Measurements from ENCODE around the gene IL1F10. TPM values are rescaled to one million over a fixed set of nuclear protein-coding genes. Genes with fewer than 3 reads are reported as not detected.

The IL1F10 gene
- total and polyA plus RNA-seq, 7 donors = not detected

DNA sequence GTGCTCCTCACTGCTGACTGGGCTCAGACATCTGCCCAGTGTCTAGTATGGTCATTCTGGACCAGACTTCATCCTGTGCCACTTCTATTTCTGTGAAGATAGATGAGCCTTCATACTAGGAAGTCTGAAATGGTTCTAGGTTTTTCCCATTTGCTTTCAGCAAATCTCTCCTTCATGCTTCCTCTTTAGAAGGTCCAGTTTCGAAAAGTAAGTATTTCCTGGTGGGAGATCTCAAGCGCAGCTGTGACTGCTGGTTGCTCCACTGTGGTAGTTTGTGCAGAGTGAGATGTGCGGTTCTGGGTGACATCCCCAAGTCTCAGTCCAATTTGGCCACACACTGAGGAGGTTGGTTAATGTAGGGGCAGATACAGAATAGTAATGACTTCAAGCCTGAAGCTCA is 29.5 kb upstream of the IL1F10 start:
- DNase-seq = no peak
- Histone ChIP-seq H3K27me3 (no peaks in the 10 kb centered on the region), H3K4me3 (no peak overlapping the region), H3K36me3 (no peaks in the 10 kb centered on the region), H3K4me1 (no peaks in the 10 kb centered on the region), H3K27ac (no peak overlapping the region), H3K9me3 (no peaks in the 10 kb centered on the region)
- 87 to 92% methylated on average over 3 of the region's 3 CpGs for WGBS, 2 donors
- intact Hi-C loops (cut with DNase I) = no loop called here
- TF ChIP-seq, protein P1, sequence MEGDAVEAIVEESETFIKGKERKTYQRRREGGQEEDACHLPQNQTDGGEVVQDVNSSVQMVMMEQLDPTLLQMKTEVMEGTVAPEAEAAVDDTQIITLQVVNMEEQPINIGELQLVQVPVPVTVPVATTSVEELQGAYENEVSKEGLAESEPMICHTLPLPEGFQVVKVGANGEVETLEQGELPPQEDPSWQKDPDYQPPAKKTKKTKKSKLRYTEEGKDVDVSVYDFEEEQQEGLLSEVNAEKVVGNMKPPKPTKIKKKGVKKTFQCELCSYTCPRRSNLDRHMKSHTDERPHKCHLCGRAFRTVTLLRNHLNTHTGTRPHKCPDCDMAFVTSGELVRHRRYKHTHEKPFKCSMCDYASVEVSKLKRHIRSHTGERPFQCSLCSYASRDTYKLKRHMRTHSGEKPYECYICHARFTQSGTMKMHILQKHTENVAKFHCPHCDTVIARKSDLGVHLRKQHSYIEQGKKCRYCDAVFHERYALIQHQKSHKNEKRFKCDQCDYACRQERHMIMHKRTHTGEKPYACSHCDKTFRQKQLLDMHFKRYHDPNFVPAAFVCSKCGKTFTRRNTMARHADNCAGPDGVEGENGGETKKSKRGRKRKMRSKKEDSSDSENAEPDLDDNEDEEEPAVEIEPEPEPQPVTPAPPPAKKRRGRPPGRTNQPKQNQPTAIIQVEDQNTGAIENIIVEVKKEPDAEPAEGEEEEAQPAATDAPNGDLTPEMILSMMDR (IDR thresholded peaks at IDR 0.05) = no peak
- TF ChIP-seq POLR2AphosphoS5 (IDR thresholded peaks at IDR 0.05) = no peak
- TF ChIP-seq EP300 (IDR thresholded peaks at IDR 0.05) = no peak
- no peak for TF ChIP-seq POLR2A (IDR thresholded peaks at IDR 0.05)

DNA sequence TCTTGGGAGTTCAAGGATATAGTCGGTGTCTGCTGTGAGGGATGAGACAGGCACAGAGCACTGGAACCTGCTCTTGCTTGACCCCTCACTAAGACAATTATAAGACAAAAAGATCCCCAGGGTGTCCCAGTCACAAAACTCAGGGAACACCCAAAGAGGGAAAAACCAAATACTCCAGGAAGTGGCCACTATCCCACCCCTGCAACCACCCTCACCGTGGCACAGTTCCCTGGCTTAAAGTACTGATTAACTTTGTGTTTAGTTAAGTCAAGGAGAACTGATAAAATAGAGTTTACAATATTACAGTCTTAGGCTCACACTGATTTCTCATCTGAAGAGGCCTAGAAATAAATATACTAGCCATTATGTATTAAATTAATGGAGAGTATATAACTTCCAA is 28.6 kb upstream of the IL1F10 start:
- H3K27ac ChIP-seq = no peak overlapping the region
- intact Hi-C loops (cut with DNase I) = no loop called here
- no peaks in the 10 kb centered on the region for H3K27me3 ChIP-seq
- H3K9me3 ChIP-seq = no peaks in the 10 kb centered on the region
- H3K4me3 ChIP-seq = no peak overlapping the region
- DNase-seq = no peak
- TF ChIP-seq POLR2A (IDR thresholded peaks at IDR 0.05) (no peak), EP300 (IDR thresholded peaks at IDR 0.05) (no peak), POLR2AphosphoS5 (IDR thresholded peaks at IDR 0.05) (no peak)
- TF ChIP-seq, protein P1 (IDR thresholded peaks at IDR 0.05) = no peak
- H3K36me3 ChIP-seq = no peaks in the 10 kb centered on the region
- H3K4me1 ChIP-seq = no peaks in the 10 kb centered on the region
- 44 to 79% methylated on average over 2 of the region's 2 CpGs for WGBS, 2 donors

DNA sequence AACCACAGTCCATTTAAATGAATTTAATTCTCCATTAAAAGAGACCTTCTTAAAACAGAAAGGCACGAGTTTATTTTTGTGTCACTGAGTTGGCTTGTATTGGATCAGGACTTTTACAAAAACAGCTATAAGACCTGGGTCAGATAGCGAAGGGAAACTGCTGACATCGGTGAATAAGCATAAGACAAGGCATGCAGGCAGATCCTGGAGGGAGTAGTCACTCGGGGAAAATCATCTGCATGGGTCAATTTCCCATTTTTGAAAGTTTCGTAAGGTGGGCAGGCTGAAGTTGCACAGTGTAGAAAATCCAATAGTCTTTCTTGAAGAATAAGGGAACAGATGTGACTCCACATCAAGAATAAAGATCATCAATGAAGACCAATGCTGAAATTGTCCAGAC is 28.1 kb upstream of the IL1F10 start:
- no peaks in the 10 kb centered on the region for H3K9me3 ChIP-seq
- no peak for DNase-seq
- 46 to 67% methylated on average over 5 of the region's 5 CpGs for WGBS, 2 donors
- intact Hi-C loops (cut with DNase I) = no loop called here
- H3K36me3 ChIP-seq = no peaks in the 10 kb centered on the region
- no peak overlapping the region for H3K4me3 ChIP-seq
- H3K4me1 ChIP-seq = no peaks in the 10 kb centered on the region
- TF ChIP-seq, protein P1 (IDR thresholded peaks at IDR 0.05) = no peak
- no peak for TF ChIP-seq POLR2A (IDR thresholded peaks at IDR 0.05)
- no peak for TF ChIP-seq EP300 (IDR thresholded peaks at IDR 0.05)
- TF ChIP-seq POLR2AphosphoS5 (IDR thresholded peaks at IDR 0.05) = no peak
- H3K27me3 ChIP-seq = no peaks in the 10 kb centered on the region
- H3K27ac ChIP-seq = no peak overlapping the region

DNA sequence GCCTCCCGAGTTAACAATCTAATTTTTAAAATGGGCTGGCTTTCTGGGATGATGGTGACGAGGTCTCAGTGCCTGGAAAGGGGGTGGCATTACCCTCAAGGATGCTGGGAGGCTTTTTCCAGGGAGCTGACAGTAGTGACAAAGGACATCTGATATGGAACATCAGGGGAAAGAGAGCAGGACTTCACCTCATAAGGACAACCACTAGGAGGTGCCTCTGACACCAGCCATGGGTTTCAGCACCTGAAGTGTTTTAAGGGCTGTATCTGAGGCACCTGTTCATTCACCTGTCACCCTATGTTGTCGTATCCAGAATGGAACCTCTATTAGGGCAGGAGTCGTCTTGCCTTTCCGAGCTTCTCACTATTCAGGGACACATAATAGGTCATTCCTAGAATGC is 25.9 kb upstream of the IL1F10 start:
- H3K4me1 ChIP-seq = no peaks in the 10 kb centered on the region
- DNase-seq = no peak
- no peak for TF ChIP-seq EP300 (IDR thresholded peaks at IDR 0.05)
- no peak for TF ChIP-seq POLR2AphosphoS5 (IDR thresholded peaks at IDR 0.05)
- TF ChIP-seq, protein P1 (IDR thresholded peaks at IDR 0.05) = no peak
- no peak for TF ChIP-seq POLR2A (IDR thresholded peaks at IDR 0.05)
- no peak overlapping the region for H3K27ac ChIP-seq
- H3K27me3 ChIP-seq = no peaks in the 10 kb centered on the region
- no peak overlapping the region for H3K4me3 ChIP-seq
- H3K9me3 ChIP-seq = no peaks in the 10 kb centered on the region
- WGBS, 2 donors = 77 to 80% methylated on average over 5 of the region's 5 CpGs
- no peaks in the 10 kb centered on the region for H3K36me3 ChIP-seq
- intact Hi-C loops (cut with DNase I) = no loop called here

DNA sequence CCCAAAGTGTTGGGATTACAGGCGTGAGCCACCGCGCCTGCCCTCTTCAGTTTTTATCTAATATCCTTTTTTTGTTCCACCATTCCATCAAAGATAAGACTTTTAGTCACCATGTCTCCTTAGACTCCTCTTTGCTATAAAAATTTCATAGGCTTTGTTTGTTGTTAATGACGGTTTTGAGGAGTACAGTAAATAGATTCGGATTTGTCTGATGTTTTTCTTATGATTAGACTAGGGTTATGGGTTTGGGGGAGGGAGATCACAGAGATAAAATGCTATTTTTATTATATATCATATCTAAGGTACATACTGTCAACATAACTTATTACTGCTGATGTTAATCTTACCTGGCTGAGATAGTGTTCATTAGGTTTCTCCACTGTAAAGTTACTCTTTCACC is 21.3 kb upstream of the IL1F10 start:
- no peak overlapping the region for H3K27ac ChIP-seq
- H3K36me3 ChIP-seq = no peaks in the 10 kb centered on the region
- intact Hi-C loops (cut with DNase I) = no loop called here
- no peak overlapping the region for H3K4me3 ChIP-seq
- 82 to 93% methylated on average over 5 of the region's 5 CpGs for WGBS, 2 donors
- H3K27me3 ChIP-seq = no peaks in the 10 kb centered on the region
- TF ChIP-seq, protein P1 (IDR thresholded peaks at IDR 0.05) = no peak
- no peak for TF ChIP-seq POLR2A (IDR thresholded peaks at IDR 0.05)
- no peak for TF ChIP-seq EP300 (IDR thresholded peaks at IDR 0.05)
- no peak for TF ChIP-seq POLR2AphosphoS5 (IDR thresholded peaks at IDR 0.05)
- H3K4me1 ChIP-seq = no peaks in the 10 kb centered on the region
- DNase-seq = no peak
- no peaks in the 10 kb centered on the region for H3K9me3 ChIP-seq
